Measurements from ENCODE around the gene CCDC6. TPM values are rescaled to one million over a fixed set of nuclear protein-coding genes. Genes with fewer than 3 reads are reported as not detected.

The CCDC6 gene
- total RNA-seq, 3 donors from 2014 or later (not counting 1 experiment from before 2014, with no cell fraction given): 19.7 to 23.4 (median 20.8) TPM

- no peaks in the 10 kb centered on the region for H3K9me3 Mint-ChIP-seq
- ATAC-seq: no peak
- DNase-seq: no peak
- H3K4me3 Mint-ChIP-seq: no peak overlapping the region
- intact Hi-C loops (cut with micrococcal nuclease): no loop called here
- H3K27ac Mint-ChIP-seq: no peak overlapping the region
- no peaks in the 10 kb centered on the region for H3K36me3 Mint-ChIP-seq
- Histone ChIP-seq H3K4me1 (ENCODE audit: control insufficient read depth, insufficient read depth, low read length) (peaks cover 23% of the 10 kb centered on the region), H3K27me3 (ENCODE audit: control insufficient read depth, insufficient read depth, low read length) (no peaks in the 10 kb centered on the region), H3K4me3 (ENCODE audit: low read length) (no peak overlapping the region), H3K36me3 (ENCODE audit: control insufficient read depth, insufficient read depth, low read length) (no peaks in the 10 kb centered on the region), H3K27ac (ENCODE audit: low read length) (no peak overlapping the region), H3K9me3 (ENCODE audit: control insufficient read depth, insufficient read depth, low read length) (no peaks in the 10 kb centered on the region)
- 75% methylated on average over 2 of the region's 3 CpGs for WGBS (ENCODE audit: insufficient coverage)
- TF ChIP-seq CTCF (IDR thresholded peaks at IDR 0.05): no peak
- H3K4me1 Mint-ChIP-seq: peaks cover 48 to 58% of the 10 kb centered on the region in 2 donors
- H3K27me3 Mint-ChIP-seq (ENCODE audit: low read depth in 2 of 2): no peaks in the 10 kb centered on the region
Observed at GRCh38 chr10:59892697-59893096, 13.7 kb downstream of the CCDC6 start.

- peak overlapping the region; percentile 6 for H3K27ac ChIP-seq (ENCODE audit: low read length)
- TF ChIP-seq CTCF (IDR thresholded peaks at IDR 0.05): no peak
- H3K4me1 Mint-ChIP-seq: peaks cover 55 to 63% of the 10 kb centered on the region in 2 donors
- no peak overlapping the region for H3K4me3 Mint-ChIP-seq
- no peak overlapping the region for H3K27ac Mint-ChIP-seq
- no peak overlapping the region for H3K4me3 ChIP-seq (ENCODE audit: low read length)
- no peak for DNase-seq
- no peaks in the 10 kb centered on the region for H3K27me3 ChIP-seq (ENCODE audit: control insufficient read depth, insufficient read depth, low read length)
- ATAC-seq: no peak
- H3K9me3 Mint-ChIP-seq: no peaks in the 10 kb centered on the region
- H3K4me1 ChIP-seq (ENCODE audit: control insufficient read depth, insufficient read depth, low read length): peaks cover 26% of the 10 kb centered on the region
- no peaks in the 10 kb centered on the region for H3K27me3 Mint-ChIP-seq (ENCODE audit: low read depth in 2 of 2)
- H3K9me3 ChIP-seq (ENCODE audit: control insufficient read depth, insufficient read depth, low read length): no peaks in the 10 kb centered on the region
- 84% methylated on average over 4 of the region's 4 CpGs for WGBS (ENCODE audit: insufficient coverage)
- no peaks in the 10 kb centered on the region for H3K36me3 ChIP-seq (ENCODE audit: control insufficient read depth, insufficient read depth, low read length)
- intact Hi-C loops (cut with micrococcal nuclease): no loop called here
- H3K36me3 Mint-ChIP-seq: no peaks in the 10 kb centered on the region
Observed at GRCh38 chr10:59891936-59892335, 14.4 kb downstream of the CCDC6 start.

GRCh38 chr10:59891349-59891748 lies 15.0 kb downstream of the CCDC6 start:
- Mint-ChIP-seq H3K9me3 (no peaks in the 10 kb centered on the region), H3K4me3 (no peak overlapping the region), H3K27ac (no peak overlapping the region), H3K27me3 (ENCODE audit: low read depth in 2 of 2) (no peaks in the 10 kb centered on the region), H3K36me3 (no peaks in the 10 kb centered on the region), H3K4me1 (peaks cover 61 to 69% of the 10 kb centered on the region in 2 donors)
- peak overlapping the region; percentile 1 for H3K27ac ChIP-seq (ENCODE audit: low read length)
- no peaks in the 10 kb centered on the region for H3K27me3 ChIP-seq (ENCODE audit: control insufficient read depth, insufficient read depth, low read length)
- 83% methylated on average over 3 of the region's 3 CpGs for WGBS (ENCODE audit: insufficient coverage)
- peaks cover 27% of the 10 kb centered on the region for H3K4me1 ChIP-seq (ENCODE audit: control insufficient read depth, insufficient read depth, low read length)
- H3K4me3 ChIP-seq (ENCODE audit: low read length): no peak overlapping the region
- TF ChIP-seq CTCF (IDR thresholded peaks at IDR 0.05): no peak
- no peaks in the 10 kb centered on the region for H3K36me3 ChIP-seq (ENCODE audit: control insufficient read depth, insufficient read depth, low read length)
- intact Hi-C loops (cut with micrococcal nuclease): no loop called here
- DNase-seq: no peak
- H3K9me3 ChIP-seq (ENCODE audit: control insufficient read depth, insufficient read depth, low read length): no peaks in the 10 kb centered on the region
- ATAC-seq: no peak

GRCh38 chr10:59888781-59889435 lies 17.4 kb downstream of the CCDC6 start:
- H3K36me3 Mint-ChIP-seq: no peaks in the 10 kb centered on the region
- no peak for TF ChIP-seq CTCF (IDR thresholded peaks at IDR 0.05)
- H3K9me3 Mint-ChIP-seq: no peaks in the 10 kb centered on the region
- no peak for ATAC-seq
- no peak for DNase-seq
- H3K4me1 Mint-ChIP-seq: peaks cover 79 to 87% of the 10 kb centered on the region in 2 donors
- no peak overlapping the region for H3K27ac ChIP-seq (ENCODE audit: low read length)
- no peak overlapping the region for H3K27ac Mint-ChIP-seq
- no peaks in the 10 kb centered on the region for H3K27me3 ChIP-seq (ENCODE audit: control insufficient read depth, insufficient read depth, low read length)
- H3K4me3 Mint-ChIP-seq: no peak overlapping the region
- no peaks in the 10 kb centered on the region for H3K27me3 Mint-ChIP-seq (ENCODE audit: low read depth in 2 of 2)
- no peak overlapping the region for H3K4me3 ChIP-seq (ENCODE audit: low read length)
- 91% methylated on average over 4 of the region's 4 CpGs for WGBS (ENCODE audit: insufficient coverage)
- no peaks in the 10 kb centered on the region for H3K9me3 ChIP-seq (ENCODE audit: control insufficient read depth, insufficient read depth, low read length)
- H3K36me3 ChIP-seq (ENCODE audit: control insufficient read depth, insufficient read depth, low read length): no peaks in the 10 kb centered on the region
- H3K4me1 ChIP-seq (ENCODE audit: control insufficient read depth, insufficient read depth, low read length): peaks cover 37% of the 10 kb centered on the region
- intact Hi-C loops (cut with micrococcal nuclease): no loop called here

Data from natural killer cell (primary cell).